ENCODE data around the gene LGR5.

DNA sequence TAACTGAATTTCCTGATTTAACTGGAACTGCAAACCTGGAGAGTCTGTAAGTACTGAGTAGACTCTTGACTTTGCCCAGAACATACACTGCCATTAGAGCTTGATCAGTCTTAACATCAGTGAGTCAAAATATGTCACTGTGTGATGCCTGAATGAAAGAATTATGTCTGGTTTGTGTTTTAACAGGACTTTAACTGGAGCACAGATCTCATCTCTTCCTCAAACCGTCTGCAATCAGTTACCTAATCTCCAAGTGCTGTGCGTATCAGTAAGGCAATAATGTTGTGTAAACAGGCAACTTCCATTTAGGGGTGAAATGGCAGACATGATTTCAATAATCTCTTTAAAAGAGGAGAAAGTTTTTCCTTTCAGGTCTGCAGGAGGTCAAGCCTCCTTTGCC lies 127.1 kb downstream of the LGR5 start:
- TF ChIP-seq, protein P1, sequence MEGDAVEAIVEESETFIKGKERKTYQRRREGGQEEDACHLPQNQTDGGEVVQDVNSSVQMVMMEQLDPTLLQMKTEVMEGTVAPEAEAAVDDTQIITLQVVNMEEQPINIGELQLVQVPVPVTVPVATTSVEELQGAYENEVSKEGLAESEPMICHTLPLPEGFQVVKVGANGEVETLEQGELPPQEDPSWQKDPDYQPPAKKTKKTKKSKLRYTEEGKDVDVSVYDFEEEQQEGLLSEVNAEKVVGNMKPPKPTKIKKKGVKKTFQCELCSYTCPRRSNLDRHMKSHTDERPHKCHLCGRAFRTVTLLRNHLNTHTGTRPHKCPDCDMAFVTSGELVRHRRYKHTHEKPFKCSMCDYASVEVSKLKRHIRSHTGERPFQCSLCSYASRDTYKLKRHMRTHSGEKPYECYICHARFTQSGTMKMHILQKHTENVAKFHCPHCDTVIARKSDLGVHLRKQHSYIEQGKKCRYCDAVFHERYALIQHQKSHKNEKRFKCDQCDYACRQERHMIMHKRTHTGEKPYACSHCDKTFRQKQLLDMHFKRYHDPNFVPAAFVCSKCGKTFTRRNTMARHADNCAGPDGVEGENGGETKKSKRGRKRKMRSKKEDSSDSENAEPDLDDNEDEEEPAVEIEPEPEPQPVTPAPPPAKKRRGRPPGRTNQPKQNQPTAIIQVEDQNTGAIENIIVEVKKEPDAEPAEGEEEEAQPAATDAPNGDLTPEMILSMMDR (conservative IDR thresholded peaks at IDR 0.05), result no peak
- no peak for TF ChIP-seq ZFX (IDR thresholded peaks at IDR 0.05)

Measured in C4-2B (cell line).